ENCODE data around the gene NDUFB7. TPM values are rescaled to one million over a fixed set of nuclear protein-coding genes. Genes with fewer than 3 reads are reported as not detected.

Gene NDUFB7
- total RNA-seq, 1 donor from 2014 or later: 158 TPM

- no peak for TF ChIP-seq CTCF (IDR thresholded peaks at IDR 0.05)
- peaks cover 4% of the 10 kb centered on the region for H3K4me1 Mint-ChIP-seq (ENCODE audit: unreplicated experiment)
- H3K27me3 Mint-ChIP-seq (ENCODE audit: unreplicated experiment): no peaks in the 10 kb centered on the region
- H3K4me3 Mint-ChIP-seq (ENCODE audit: unreplicated experiment): no peak overlapping the region
- DNase-seq (ENCODE audit: extremely low spot score, unreplicated experiment): no peak
- no peaks in the 10 kb centered on the region for H3K9me3 Mint-ChIP-seq (ENCODE audit: unreplicated experiment)
- H3K36me3 Mint-ChIP-seq (ENCODE audit: unreplicated experiment): no peaks in the 10 kb centered on the region
- H3K27ac Mint-ChIP-seq (ENCODE audit: unreplicated experiment): no peak overlapping the region
These were observed 6.1 kb upstream of the NDUFB7 start for GRCh38 chr19:14577885-14578427.

- H3K4me3 Mint-ChIP-seq (ENCODE audit: unreplicated experiment): no peak overlapping the region
- H3K27me3 Mint-ChIP-seq (ENCODE audit: unreplicated experiment): no peaks in the 10 kb centered on the region
- TF ChIP-seq CTCF (IDR thresholded peaks at IDR 0.05): no peak
- H3K4me1 Mint-ChIP-seq (ENCODE audit: unreplicated experiment): peaks cover 4% of the 10 kb centered on the region
- no peaks in the 10 kb centered on the region for H3K9me3 Mint-ChIP-seq (ENCODE audit: unreplicated experiment)
- no peak overlapping the region for H3K27ac Mint-ChIP-seq (ENCODE audit: unreplicated experiment)
- H3K36me3 Mint-ChIP-seq (ENCODE audit: unreplicated experiment): no peaks in the 10 kb centered on the region
- DNase-seq (ENCODE audit: extremely low spot score, unreplicated experiment): no peak
These were observed 5.4 kb upstream of the NDUFB7 start for GRCh38 chr19:14577264-14577663.

- Mint-ChIP-seq H3K4me1 (ENCODE audit: unreplicated experiment) (peaks cover 11% of the 10 kb centered on the region), H3K9me3 (ENCODE audit: unreplicated experiment) (no peaks in the 10 kb centered on the region), H3K27ac (ENCODE audit: unreplicated experiment) (no peak overlapping the region), H3K27me3 (ENCODE audit: unreplicated experiment) (no peaks in the 10 kb centered on the region), H3K36me3 (ENCODE audit: unreplicated experiment) (no peaks in the 10 kb centered on the region), H3K4me3 (ENCODE audit: unreplicated experiment) (no peak overlapping the region)
- no peak for TF ChIP-seq CTCF (IDR thresholded peaks at IDR 0.05)
- no peak for DNase-seq (ENCODE audit: extremely low spot score, unreplicated experiment)
These were observed 4.5 kb upstream of the NDUFB7 start for GRCh38 chr19:14576363-14576762.

- no peak for TF ChIP-seq CTCF (IDR thresholded peaks at IDR 0.05)
- Mint-ChIP-seq H3K36me3 (ENCODE audit: unreplicated experiment) (no peaks in the 10 kb centered on the region), H3K27ac (ENCODE audit: unreplicated experiment) (no peak overlapping the region), H3K4me1 (ENCODE audit: unreplicated experiment) (peaks cover 19% of the 10 kb centered on the region), H3K9me3 (ENCODE audit: unreplicated experiment) (no peaks in the 10 kb centered on the region), H3K27me3 (ENCODE audit: unreplicated experiment) (no peaks in the 10 kb centered on the region), H3K4me3 (ENCODE audit: unreplicated experiment) (no peak overlapping the region)
- DNase-seq (ENCODE audit: extremely low spot score, unreplicated experiment): no peak
These were observed 3.6 kb upstream of the NDUFB7 start for GRCh38 chr19:14575428-14575980.

- DNase-seq (ENCODE audit: extremely low spot score, unreplicated experiment): no peak
- Mint-ChIP-seq H3K4me1 (ENCODE audit: unreplicated experiment) (peaks cover 35% of the 10 kb centered on the region), H3K9me3 (ENCODE audit: unreplicated experiment) (no peaks in the 10 kb centered on the region), H3K27ac (ENCODE audit: unreplicated experiment) (no peak overlapping the region), H3K4me3 (ENCODE audit: unreplicated experiment) (peak overlapping the region; percentile 92), H3K27me3 (ENCODE audit: unreplicated experiment) (no peaks in the 10 kb centered on the region), H3K36me3 (ENCODE audit: unreplicated experiment) (peaks cover 14% of the 10 kb centered on the region)
- TF ChIP-seq CTCF (IDR thresholded peaks at IDR 0.05): no peak
These were observed 870 bp downstream of the NDUFB7 start for GRCh38 chr19:14570864-14571527.

Measured in osteocyte (in vitro differentiated cells).